ENCODE data around the gene OLA1. TPM values are rescaled to one million over a fixed set of nuclear protein-coding genes. Genes with fewer than 3 reads are reported as not detected.

Gene OLA1
- total RNA-seq, 2 experiments from 2014 or later, result 71.6 to 73.1 TPM

DNA sequence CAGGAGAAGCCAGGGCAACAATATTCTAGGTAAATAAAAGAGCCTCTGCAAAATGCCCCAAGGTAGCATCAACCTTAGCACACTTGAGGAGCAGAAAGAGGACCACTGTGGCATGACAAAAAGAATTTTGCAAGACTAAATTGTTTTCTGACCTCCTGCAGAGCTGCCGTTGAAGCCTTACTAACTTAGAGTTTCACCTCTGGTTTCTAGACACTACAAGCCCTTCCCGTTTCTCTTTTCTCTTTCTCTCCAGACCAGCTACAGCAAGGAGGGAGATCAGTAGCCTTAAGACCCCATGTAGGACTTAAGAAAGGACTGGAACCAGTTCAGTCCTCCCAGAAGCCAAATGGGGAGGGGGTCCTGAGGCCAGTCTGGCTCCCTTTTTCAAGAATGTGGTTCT, 209.9 kb downstream of the OLA1 start:
- ChIA-PET CTCF (interaction anchor here (1.0 to 1.4 kb wide), 2 partner anchors 14 to 68 kb away, joined by 3 to 4 read pairs; no protein-coding TSS in a partner anchor), POLR2A (interaction anchor here (0.9 kb wide), 1 partner anchor 73 kb away, joined by 3 read pairs; no protein-coding TSS in a partner anchor)
- H3K27me3 Mint-ChIP-seq (ENCODE audit: low read depth), result peaks cover 4% of the 10 kb centered on the region
- H3K9me3 Mint-ChIP-seq (ENCODE audit: insufficient read depth), result no peaks in the 10 kb centered on the region
- H3K4me3 Mint-ChIP-seq, result no peak overlapping the region
- H3K4me1 Mint-ChIP-seq (ENCODE audit: low read depth), result peaks cover 15% of the 10 kb centered on the region
- no peak overlapping the region for H3K27ac Mint-ChIP-seq
- H3K36me3 Mint-ChIP-seq (ENCODE audit: low read depth), result peaks cover 2% of the 10 kb centered on the region
- no peak for ATAC-seq
- no peak for DNase-seq

DNA sequence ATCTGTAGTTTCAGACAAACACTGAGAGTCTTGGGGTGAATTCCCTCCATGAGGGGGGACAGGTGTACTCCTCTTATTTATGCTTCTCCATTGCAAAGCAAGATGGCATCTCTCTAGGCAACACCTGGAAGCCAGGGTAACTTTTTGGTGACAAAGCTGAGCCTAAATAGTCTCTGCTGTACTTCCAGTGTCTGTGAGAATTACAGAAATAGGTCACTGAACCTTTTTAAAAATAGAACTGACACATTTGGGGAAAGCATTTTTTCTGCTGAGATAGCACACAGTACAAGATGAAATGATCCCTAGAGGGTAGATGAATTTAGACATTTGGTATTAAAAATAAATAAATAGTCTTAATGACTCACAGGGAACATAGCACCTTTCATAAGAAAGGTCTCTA, 211.5 kb downstream of the OLA1 start:
- DNase-seq (no peak), ATAC-seq (no peak)
- ChIA-PET POLR2A (interaction anchor here (1.1 kb wide), 1 partner anchor 72 kb away, joined by 5 read pairs; the partner anchor contains the start of gene SP3), CTCF (no interaction called here)
- Mint-ChIP-seq H3K36me3 (ENCODE audit: low read depth) (peaks cover 2% of the 10 kb centered on the region), H3K4me1 (ENCODE audit: low read depth) (peaks cover 15% of the 10 kb centered on the region), H3K27ac (no peak overlapping the region), H3K4me3 (no peak overlapping the region), H3K27me3 (ENCODE audit: low read depth) (peaks cover 4% of the 10 kb centered on the region), H3K9me3 (ENCODE audit: insufficient read depth) (no peaks in the 10 kb centered on the region)

DNA sequence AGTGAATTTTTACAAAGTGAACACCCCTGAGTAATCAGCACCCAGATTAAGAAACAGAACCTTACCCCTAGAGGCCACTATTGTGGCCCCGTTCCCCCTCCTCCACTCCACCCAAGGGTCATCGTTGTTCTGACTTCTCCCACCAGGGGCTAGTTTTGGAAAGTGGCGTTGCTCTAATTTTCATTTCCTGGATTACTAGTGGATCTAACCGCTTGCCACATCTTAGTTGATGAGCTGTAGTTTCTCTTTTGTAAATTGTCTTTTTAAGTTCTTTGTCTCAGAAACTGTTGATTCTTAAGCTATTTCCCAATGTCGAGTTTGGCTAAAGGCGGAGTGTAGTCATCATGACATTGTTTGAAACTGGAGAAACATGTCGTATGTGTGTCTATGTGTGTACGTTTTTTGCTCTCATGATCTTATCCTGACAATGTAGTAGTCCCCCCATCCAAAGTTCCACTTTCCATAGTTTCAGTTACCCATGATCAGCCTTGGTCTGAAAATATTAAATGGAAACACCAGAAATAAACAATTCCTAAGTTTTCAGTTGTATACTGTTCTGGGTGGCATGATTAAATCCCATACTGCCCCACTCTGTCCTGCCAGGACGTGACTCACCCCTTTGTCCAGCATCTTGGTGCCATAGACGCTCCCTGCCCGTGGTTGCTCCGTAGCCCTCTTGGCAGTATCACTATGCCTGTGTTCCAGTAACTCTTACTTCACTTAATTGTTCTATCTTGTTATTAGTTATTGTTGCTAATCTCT, 212.2 kb downstream of the OLA1 start:
- H3K9me3 Mint-ChIP-seq (ENCODE audit: insufficient read depth), result no peaks in the 10 kb centered on the region
- H3K27me3 Mint-ChIP-seq (ENCODE audit: low read depth), result peaks cover 4% of the 10 kb centered on the region
- peaks cover 2% of the 10 kb centered on the region for H3K36me3 Mint-ChIP-seq (ENCODE audit: low read depth)
- ChIA-PET CTCF (interaction anchor here (0.6 kb wide), 1 partner anchor 215 kb away, joined by 3 read pairs; no protein-coding TSS in a partner anchor), POLR2A (no interaction called here)
- DNase-seq (no peak), ATAC-seq (no peak)
- H3K4me3 Mint-ChIP-seq, result no peak overlapping the region
- H3K27ac Mint-ChIP-seq, result no peak overlapping the region
- H3K4me1 Mint-ChIP-seq (ENCODE audit: low read depth), result peaks cover 15% of the 10 kb centered on the region

DNA sequence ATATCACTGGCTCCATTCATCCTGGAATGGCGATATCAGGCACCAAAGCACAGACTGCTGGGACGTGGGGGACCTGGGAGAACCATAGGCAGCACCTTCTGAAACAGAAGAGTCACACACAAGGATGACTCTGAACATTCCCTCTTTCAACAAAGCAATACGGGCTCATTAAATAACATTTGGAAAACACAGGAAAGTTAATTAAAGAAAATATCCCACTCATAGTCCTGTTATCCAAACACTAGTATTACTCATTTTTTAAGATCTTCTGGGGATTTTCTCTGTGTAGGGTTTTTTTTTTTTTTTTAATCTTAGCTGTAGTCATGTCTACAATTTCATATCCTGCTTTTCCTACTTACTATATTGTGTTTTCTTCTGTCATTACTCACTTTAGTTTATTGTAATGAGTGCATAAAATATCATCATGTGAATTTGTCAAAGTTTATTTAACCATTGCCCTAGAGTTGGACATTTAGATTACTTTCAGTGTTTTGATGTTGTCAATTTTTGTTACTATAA, 213.2 kb downstream of the OLA1 start:
- peaks cover 4% of the 10 kb centered on the region for H3K27me3 Mint-ChIP-seq (ENCODE audit: low read depth)
- peaks cover 12% of the 10 kb centered on the region for H3K4me1 Mint-ChIP-seq (ENCODE audit: low read depth)
- DNase-seq, result no peak
- CTCF ChIA-PET, result no interaction called here
- no peaks in the 10 kb centered on the region for H3K9me3 Mint-ChIP-seq (ENCODE audit: insufficient read depth)
- no peak overlapping the region for H3K4me3 Mint-ChIP-seq
- no peak overlapping the region for H3K27ac Mint-ChIP-seq
- ATAC-seq, result no peak
- peaks cover 2% of the 10 kb centered on the region for H3K36me3 Mint-ChIP-seq (ENCODE audit: low read depth)
- POLR2A ChIA-PET, result no interaction called here

DNA sequence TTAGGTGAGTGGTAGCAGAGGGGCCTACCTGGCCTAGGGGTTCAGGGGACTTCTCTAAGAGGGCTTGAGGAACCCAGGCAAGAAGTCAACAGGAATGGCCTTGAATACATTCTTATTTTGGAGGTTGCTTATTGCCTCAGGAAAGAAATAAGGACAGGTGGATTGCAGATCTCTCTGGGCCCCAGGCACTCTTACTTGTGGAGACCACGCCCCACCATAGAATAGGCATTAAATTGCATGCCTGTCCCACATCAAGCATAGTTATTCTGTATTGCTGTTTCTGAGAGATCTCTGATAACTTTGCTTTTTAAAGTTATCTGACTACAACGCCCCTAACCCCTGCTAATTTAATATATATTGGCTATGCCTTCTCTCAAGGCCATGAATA, 215.2 kb downstream of the OLA1 start:
- DNase-seq (no peak), ATAC-seq (no peak)
- H3K27ac Mint-ChIP-seq, result no peak overlapping the region
- ChIA-PET POLR2A (no interaction called here), CTCF (no interaction called here)
- H3K36me3 Mint-ChIP-seq (ENCODE audit: low read depth), result no peaks in the 10 kb centered on the region
- no peaks in the 10 kb centered on the region for H3K4me1 Mint-ChIP-seq (ENCODE audit: low read depth)
- no peak overlapping the region for H3K4me3 Mint-ChIP-seq
- H3K9me3 Mint-ChIP-seq (ENCODE audit: insufficient read depth), result no peaks in the 10 kb centered on the region
- peaks cover 4% of the 10 kb centered on the region for H3K27me3 Mint-ChIP-seq (ENCODE audit: low read depth)

DNA sequence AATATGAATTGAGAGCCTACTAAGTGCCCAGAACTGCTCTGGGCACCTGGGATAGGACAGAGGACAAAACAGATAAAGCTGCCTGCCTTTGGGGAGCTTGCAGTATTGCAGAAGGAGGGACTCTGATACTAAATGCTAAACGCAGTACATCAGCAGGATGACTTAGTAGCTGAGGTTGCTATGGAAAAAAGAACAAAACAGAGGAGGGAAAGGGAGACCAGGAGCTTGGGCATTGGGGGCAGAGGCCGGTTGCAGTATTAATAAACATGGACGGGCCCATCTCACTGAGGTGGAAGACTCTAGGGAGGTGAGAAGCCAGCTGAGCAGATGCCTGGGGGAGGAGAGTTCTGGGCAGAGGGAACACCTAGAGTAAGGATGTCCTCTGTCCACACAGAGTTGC, 217.1 kb downstream of the OLA1 start:
- H3K4me1 Mint-ChIP-seq (ENCODE audit: low read depth), result no peaks in the 10 kb centered on the region
- ChIA-PET POLR2A (no interaction called here), CTCF (no interaction called here)
- H3K27ac Mint-ChIP-seq, result no peak overlapping the region
- H3K9me3 Mint-ChIP-seq (ENCODE audit: insufficient read depth), result no peaks in the 10 kb centered on the region
- peaks cover 4% of the 10 kb centered on the region for H3K27me3 Mint-ChIP-seq (ENCODE audit: low read depth)
- ATAC-seq, result no peak
- no peak overlapping the region for H3K4me3 Mint-ChIP-seq
- no peaks in the 10 kb centered on the region for H3K36me3 Mint-ChIP-seq (ENCODE audit: low read depth)
- DNase-seq, result no peak

DNA sequence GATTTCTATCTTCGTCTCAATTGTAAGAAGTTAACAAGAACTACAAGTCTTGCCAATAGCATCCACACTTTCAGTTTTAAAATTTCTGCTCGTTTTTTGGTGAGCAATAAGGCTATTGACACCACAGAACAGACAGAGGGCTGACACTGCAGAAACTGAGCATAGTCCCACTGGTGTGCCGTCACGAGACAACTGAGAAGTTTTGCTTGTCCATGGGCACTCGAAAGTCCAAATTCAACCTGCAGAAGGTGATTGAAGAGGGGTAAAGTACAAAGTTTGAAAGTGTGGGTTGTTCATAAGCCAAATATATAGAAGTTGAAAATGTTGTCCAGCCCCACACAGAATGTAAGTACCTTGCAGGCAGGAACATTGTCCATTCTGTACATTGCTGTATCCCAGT, 219.4 kb downstream of the OLA1 start:
- DNase-seq (no peak), ATAC-seq (no peak)
- H3K9me3 Mint-ChIP-seq (ENCODE audit: insufficient read depth), result no peaks in the 10 kb centered on the region
- H3K4me1 Mint-ChIP-seq (ENCODE audit: low read depth), result no peaks in the 10 kb centered on the region
- H3K36me3 Mint-ChIP-seq (ENCODE audit: low read depth), result no peaks in the 10 kb centered on the region
- ChIA-PET CTCF (no interaction called here), POLR2A (no interaction called here)
- H3K27me3 Mint-ChIP-seq (ENCODE audit: low read depth), result no peaks in the 10 kb centered on the region
- H3K27ac Mint-ChIP-seq, result no peak overlapping the region
- H3K4me3 Mint-ChIP-seq, result no peak overlapping the region

DNA sequence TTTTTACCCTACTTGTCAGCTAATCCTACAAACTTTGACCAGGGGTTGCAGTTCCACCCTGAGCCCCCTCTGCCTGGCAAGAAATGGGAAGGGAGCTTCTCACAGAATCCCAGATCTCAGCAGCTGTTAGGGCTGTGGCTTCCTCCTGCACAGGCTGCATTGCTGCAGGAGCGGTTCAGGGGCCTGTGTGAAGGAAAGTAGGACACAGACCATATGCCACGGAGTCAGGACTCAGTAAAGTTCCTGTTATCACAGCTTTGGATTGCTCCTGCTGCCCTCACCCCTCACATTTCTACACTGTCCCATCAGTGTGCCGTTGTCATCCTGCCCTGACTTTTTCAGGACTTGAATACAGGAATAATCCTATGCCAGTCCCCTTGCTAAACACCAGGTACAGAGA, 220.4 kb downstream of the OLA1 start:
- ChIA-PET CTCF (no interaction called here), POLR2A (no interaction called here)
- H3K27ac Mint-ChIP-seq, result no peak overlapping the region
- no peak for ATAC-seq
- H3K4me1 Mint-ChIP-seq (ENCODE audit: low read depth), result no peaks in the 10 kb centered on the region
- no peaks in the 10 kb centered on the region for H3K27me3 Mint-ChIP-seq (ENCODE audit: low read depth)
- no peaks in the 10 kb centered on the region for H3K9me3 Mint-ChIP-seq (ENCODE audit: insufficient read depth)
- H3K4me3 Mint-ChIP-seq, result no peak overlapping the region
- DNase-seq, result no peak
- H3K36me3 Mint-ChIP-seq (ENCODE audit: low read depth), result no peaks in the 10 kb centered on the region

DNA sequence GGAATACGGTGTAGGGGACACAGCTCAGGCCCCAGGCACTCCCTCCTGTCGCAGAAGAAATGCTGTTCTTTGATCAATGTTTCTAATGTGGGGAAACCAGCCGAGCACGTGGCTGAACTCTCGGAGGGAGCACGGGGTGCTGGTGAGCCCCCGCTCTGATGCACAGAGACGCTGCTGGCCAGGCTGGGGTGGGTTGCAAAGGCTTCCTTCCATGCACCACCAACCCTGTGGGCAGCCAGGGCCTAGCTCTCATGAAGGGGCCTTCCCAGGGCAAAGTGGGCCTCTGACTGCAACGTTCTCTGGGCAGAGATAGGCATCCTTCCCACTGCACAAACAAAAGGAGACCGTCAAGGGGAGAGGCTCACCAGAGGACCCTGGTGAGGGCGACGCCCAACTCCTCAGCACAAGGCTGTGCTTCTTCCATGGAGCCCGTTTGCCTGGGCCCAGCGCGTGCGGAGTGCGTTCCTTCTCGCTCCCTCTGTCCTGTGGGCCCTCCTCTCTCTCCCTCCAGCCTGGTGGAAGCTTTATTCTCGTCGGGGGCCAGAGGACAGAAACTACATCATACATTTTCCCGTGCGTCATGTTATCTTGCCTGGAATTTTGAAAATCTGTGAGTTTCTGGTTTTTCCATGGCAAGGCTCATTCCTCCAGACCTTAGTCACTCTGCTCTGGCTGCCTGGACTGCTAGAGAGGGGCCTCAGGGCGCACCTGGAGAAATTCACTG, 222.0 kb downstream of the OLA1 start:
- Mint-ChIP-seq H3K4me1 (ENCODE audit: low read depth) (no peaks in the 10 kb centered on the region), H3K27ac (no peak overlapping the region), H3K36me3 (ENCODE audit: low read depth) (no peaks in the 10 kb centered on the region), H3K27me3 (ENCODE audit: low read depth) (peaks cover 5% of the 10 kb centered on the region), H3K9me3 (ENCODE audit: insufficient read depth) (no peaks in the 10 kb centered on the region), H3K4me3 (no peak overlapping the region)
- ChIA-PET POLR2A (no interaction called here), CTCF (interaction anchor here (0.6 kb wide), 1 partner anchor 624 kb away, joined by 3 read pairs; no protein-coding TSS in a partner anchor)
- ATAC-seq, result no peak
- no peak for DNase-seq

DNA sequence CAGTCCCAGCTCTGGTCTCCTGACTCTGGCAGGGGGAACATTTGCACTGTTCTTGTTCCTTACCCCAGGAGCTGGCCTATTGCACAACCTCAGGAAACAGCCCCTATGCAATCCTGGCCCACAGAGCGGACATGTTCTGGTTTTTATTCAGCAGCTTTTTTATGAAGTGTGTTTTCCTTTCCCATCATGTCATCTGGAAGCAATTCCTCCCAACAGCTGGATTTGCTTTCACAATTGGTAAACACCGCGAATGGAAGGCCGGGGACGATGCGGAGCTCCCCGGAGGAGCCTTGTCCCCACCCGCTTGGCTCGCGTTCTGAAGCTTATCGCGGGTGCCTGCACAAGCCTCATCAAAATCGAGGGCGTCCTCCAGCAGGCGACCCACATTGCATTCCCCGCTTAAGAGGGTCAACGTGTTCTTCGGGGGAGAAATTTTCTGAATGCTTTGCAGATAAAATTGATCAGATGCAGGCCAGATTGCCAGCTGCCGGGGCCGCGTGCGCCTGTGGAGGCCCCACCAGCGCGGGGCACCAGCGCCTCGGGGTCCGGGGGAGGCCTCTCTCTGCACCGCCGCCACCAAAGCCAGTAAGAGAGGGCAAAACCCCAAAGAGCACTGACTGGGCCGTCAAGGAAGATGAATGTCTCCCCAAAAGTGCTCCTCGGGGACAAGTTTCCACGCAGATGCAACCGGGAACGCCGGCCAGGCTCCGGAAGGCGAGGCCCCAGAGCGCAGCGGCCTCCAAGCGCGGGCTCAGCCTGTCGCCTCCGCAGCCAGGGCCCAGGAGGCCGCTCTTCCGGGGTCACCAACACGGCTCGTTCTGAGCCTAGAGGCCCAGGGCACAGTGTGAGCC, 222.8 kb downstream of the OLA1 start:
- POLR2A ChIA-PET, result no interaction called here
- Mint-ChIP-seq H3K27ac (no peak overlapping the region), H3K4me3 (no peak overlapping the region), H3K9me3 (ENCODE audit: insufficient read depth) (no peaks in the 10 kb centered on the region), H3K27me3 (ENCODE audit: low read depth) (peaks cover 6% of the 10 kb centered on the region), H3K36me3 (ENCODE audit: low read depth) (no peaks in the 10 kb centered on the region), H3K4me1 (ENCODE audit: low read depth) (no peaks in the 10 kb centered on the region)
- CTCF ChIA-PET, result interaction anchor here (0.6 to 0.9 kb wide), 2 partner anchors 13 to 623 kb away, joined by 3 read pairs; no protein-coding TSS in a partner anchor
- ATAC-seq (no peak), DNase-seq (no peak)

DNA sequence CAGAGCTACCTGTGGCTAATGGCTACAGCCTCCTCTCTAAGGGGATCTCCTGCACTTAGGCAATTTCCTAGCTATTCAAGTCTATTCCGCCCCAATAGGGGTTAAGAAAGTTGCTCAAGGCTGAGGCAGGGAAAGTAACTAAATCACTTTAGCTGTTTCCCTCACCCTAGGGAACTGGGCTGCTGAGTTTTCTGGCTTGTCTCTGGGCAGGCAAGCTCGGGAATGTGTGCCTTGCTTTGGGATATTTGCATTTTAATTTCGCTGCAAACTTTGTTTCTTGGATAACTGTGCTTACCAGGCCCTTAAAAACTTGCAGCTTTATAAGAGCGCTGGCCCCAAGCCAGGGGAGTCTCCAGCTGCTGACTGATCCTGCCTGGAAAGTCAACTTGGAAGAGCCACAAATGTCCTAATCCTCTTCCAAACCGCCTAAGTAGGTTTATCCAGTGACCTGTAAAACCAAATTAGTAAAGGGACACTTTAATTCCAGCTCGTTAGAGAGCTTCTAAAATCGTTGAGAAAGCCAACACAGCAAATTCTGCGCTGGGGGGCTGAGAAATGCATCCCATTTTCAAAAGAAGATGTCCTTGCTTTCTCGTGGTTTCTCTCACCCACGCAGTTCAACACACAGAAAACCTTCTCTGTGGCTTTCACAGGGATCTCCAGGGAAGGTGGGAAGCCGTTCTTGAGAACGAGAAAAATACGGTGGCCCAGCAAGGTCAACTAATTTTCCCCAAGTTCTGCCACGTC, 223.6 kb downstream of the OLA1 start:
- ATAC-seq (no peak), DNase-seq (no peak)
- Mint-ChIP-seq H3K36me3 (ENCODE audit: low read depth) (no peaks in the 10 kb centered on the region), H3K9me3 (ENCODE audit: insufficient read depth) (no peaks in the 10 kb centered on the region), H3K27me3 (ENCODE audit: low read depth) (peaks cover 6% of the 10 kb centered on the region), H3K4me3 (no peak overlapping the region), H3K4me1 (ENCODE audit: low read depth) (no peaks in the 10 kb centered on the region), H3K27ac (no peak overlapping the region)
- CTCF ChIA-PET, result interaction anchor here (0.9 kb wide), 1 partner anchor 14 kb away, joined by 3 read pairs; no protein-coding TSS in a partner anchor
- POLR2A ChIA-PET, result no interaction called here
